ENCODE data around the gene AHDC1. TPM values are rescaled to one million over a fixed set of nuclear protein-coding genes. Genes with fewer than 3 reads are reported as not detected.

AHDC1 gene
- total and polyA plus RNA-seq, 9 of the 15 experiments (the other 6 are each of a cell fraction or from before 2014, with no cell fraction given), result 0.21 to 36.4 (median 4.7) TPM

DNA sequence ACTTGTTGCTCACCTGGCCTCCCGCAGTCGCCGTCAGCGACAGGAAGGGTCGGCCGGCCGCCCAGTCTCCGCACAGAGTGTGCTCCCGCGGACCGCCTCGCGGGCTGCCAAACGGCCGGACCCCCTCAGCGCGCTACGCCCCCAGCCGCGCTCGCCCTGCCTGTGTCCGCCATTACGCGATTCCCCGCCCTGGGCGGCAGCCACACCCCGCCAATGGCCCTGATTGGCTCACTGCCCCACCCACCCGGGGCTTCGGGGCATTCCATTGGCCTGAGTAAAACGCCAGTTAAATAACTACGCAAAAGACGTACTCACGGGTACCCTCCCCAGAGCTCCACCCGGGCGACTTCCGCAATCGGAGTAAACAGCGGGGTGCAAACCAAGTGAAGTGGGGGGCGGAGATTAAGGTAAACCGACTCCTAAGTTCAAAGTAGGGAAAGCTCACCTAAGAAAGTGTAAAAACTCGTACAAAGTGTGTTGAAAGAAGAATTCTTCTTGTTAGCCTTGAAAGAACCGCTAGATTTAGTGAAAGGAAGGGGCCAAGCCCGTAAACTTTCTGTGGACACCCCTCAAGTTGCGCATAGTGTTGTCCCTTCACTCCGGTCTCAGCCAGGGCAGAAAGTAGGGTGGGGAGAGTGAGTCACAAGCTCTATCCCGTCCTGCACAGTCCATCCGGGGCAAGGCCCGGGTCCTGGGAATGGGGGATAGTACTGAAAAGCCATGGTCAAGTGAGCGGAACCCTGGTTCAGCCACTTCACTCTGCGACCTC, 113.8 kb downstream of the AHDC1 start, which contains the start of gene WASF2 (continued):
- TF ChIP-seq, protein P1, sequence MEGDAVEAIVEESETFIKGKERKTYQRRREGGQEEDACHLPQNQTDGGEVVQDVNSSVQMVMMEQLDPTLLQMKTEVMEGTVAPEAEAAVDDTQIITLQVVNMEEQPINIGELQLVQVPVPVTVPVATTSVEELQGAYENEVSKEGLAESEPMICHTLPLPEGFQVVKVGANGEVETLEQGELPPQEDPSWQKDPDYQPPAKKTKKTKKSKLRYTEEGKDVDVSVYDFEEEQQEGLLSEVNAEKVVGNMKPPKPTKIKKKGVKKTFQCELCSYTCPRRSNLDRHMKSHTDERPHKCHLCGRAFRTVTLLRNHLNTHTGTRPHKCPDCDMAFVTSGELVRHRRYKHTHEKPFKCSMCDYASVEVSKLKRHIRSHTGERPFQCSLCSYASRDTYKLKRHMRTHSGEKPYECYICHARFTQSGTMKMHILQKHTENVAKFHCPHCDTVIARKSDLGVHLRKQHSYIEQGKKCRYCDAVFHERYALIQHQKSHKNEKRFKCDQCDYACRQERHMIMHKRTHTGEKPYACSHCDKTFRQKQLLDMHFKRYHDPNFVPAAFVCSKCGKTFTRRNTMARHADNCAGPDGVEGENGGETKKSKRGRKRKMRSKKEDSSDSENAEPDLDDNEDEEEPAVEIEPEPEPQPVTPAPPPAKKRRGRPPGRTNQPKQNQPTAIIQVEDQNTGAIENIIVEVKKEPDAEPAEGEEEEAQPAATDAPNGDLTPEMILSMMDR (IDR thresholded peaks at IDR 0.05 in 2 of 3, conservative IDR thresholded peaks at IDR 0.05 in 1 of 3; ENCODE audit: insufficient read depth in 2 of 3, low read depth in 1 of 3, low read length in 3 of 3), result no peak; a peak in 1 of 6 replicates
- TF ChIP-seq, protein P2, sequence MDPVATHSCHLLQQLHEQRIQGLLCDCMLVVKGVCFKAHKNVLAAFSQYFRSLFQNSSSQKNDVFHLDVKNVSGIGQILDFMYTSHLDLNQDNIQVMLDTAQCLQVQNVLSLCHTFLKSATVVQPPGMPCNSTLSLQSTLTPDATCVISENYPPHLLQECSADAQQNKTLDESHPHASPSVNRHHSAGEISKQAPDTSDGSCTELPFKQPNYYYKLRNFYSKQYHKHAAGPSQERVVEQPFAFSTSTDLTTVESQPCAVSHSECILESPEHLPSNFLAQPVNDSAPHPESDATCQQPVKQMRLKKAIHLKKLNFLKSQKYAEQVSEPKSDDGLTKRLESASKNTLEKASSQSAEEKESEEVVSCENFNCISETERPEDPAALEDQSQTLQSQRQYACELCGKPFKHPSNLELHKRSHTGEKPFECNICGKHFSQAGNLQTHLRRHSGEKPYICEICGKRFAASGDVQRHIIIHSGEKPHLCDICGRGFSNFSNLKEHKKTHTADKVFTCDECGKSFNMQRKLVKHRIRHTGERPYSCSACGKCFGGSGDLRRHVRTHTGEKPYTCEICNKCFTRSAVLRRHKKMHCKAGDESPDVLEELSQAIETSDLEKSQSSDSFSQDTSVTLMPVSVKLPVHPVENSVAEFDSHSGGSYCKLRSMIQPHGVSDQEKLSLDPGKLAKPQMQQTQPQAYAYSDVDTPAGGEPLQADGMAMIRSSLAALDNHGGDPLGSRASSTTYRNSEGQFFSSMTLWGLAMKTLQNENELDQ (CRISPR knock-in tag; IDR thresholded peaks at IDR 0.05; ENCODE audit: borderline replicate concordance), result no peak
- TF ChIP-seq SMC3 (conservative IDR thresholded peaks at IDR 0.05; ENCODE audit: insufficient read depth, low read depth, low read length), result no peak
- TF ChIP-seq PHB (CRISPR knock-in tag; IDR thresholded peaks at IDR 0.05), result no peak
- TF ChIP-seq TOE1 (IDR thresholded peaks at IDR 0.05; ENCODE audit: borderline replicate concordance), result peak; percentile 99
- TF ChIP-seq TOE1 (CRISPR knock-in tag; IDR thresholded peaks at IDR 0.05; ENCODE audit: borderline replicate concordance, low read depth), result no peak
- TF ChIP-seq ZBTB17 (CRISPR knock-in tag; IDR thresholded peaks at IDR 0.05), result 0 out of 2 replicates have a peak, but pooled peaks have one; percentile 63
- no peak; the same call in 1 of the 2 replicates for TF ChIP-seq HNRNPL (IDR thresholded peaks at IDR 0.05; ENCODE audit: low read depth, low read length)
- no peak; the same call in 1 of the 2 replicates for TF ChIP-seq ILF3 (IDR thresholded peaks at IDR 0.05; ENCODE audit: borderline replicate concordance)
- peak; percentile 77 for TF ChIP-seq ZFX (CRISPR knock-in tag; IDR thresholded peaks at IDR 0.05)
- TF ChIP-seq E2F3 (CRISPR knock-in tag; IDR thresholded peaks at IDR 0.05), result peak; percentile 86
- TF ChIP-seq, protein P3, sequence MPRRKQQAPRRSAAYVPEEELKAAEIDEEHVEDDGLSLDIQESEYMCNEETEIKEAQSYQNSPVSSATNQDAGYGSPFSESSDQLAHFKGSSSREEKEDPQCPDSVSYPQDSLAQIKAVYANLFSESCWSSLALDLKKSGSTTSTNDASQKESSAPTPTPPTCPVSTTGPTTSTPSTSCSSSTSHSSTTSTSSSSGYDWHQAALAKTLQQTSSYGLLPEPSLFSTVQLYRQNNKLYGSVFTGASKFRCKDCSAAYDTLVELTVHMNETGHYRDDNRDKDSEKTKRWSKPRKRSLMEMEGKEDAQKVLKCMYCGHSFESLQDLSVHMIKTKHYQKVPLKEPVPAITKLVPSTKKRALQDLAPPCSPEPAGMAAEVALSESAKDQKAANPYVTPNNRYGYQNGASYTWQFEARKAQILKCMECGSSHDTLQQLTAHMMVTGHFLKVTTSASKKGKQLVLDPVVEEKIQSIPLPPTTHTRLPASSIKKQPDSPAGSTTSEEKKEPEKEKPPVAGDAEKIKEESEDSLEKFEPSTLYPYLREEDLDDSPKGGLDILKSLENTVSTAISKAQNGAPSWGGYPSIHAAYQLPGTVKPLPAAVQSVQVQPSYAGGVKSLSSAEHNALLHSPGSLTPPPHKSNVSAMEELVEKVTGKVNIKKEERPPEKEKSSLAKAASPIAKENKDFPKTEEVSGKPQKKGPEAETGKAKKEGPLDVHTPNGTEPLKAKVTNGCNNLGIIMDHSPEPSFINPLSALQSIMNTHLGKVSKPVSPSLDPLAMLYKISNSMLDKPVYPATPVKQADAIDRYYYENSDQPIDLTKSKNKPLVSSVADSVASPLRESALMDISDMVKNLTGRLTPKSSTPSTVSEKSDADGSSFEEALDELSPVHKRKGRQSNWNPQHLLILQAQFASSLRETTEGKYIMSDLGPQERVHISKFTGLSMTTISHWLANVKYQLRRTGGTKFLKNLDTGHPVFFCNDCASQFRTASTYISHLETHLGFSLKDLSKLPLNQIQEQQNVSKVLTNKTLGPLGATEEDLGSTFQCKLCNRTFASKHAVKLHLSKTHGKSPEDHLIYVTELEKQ (CRISPR knock-in tag; IDR thresholded peaks at IDR 0.05), result no peak
- TF ChIP-seq SOX6 (IDR thresholded peaks at IDR 0.05), result no peak
- TF ChIP-seq, protein P4, sequence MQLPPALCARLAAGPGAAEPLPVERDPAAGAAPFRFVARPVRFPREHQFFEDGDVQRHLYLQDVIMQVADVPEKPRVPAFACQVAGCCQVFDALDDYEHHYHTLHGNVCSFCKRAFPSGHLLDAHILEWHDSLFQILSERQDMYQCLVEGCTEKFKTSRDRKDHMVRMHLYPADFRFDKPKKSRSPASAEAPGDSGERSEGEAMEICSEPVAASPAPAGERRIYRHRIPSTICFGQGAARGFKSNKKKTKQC (CRISPR knock-in tag; IDR thresholded peaks at IDR 0.05), result peak; percentile 66; the same call in 1 of the 2 replicates
- TF ChIP-seq HMGN3 (IDR thresholded peaks at IDR 0.05; ENCODE audit: borderline replicate concordance, extremely low read depth, insufficient read length, low read depth, low read length), result peak; percentile 76
- TF ChIP-seq SRF (CRISPR knock-in tag; IDR thresholded peaks at IDR 0.05), result no peak; a peak in 1 of 4 replicates

Measured in K562 (cell line).